ENCODE measurements around the gene DOC2B.
A peak's percentile ranks its signal among the peaks of the same experiment; 100 is the strongest.
"Not testable (repeated sequence)": the region's sequence is repeated elsewhere in the genome, so short reads cannot be mapped to it uniquely, and the experiment has no call there.

DOC2B gene

GRCh38 chr17:144936-145670, 36.3 kb downstream of the DOC2B start:
- no peak for DNase-seq (ENCODE audit: low read depth in 2 of 2)

GRCh38 chr17:143785-144281, 37.6 kb downstream of the DOC2B start:
- DNase-seq (ENCODE audit: low read depth in 2 of 2), result peak; percentile 62 to 92

GRCh38 chr17:142876-143784, 38.3 kb downstream of the DOC2B start:
- no peak for DNase-seq (ENCODE audit: low read depth in 2 of 2)

GRCh38 chr17:142102-142661, 39.3 kb downstream of the DOC2B start:
- no peak for DNase-seq (ENCODE audit: low read depth in 2 of 2)

GRCh38 chr17:139401-140205, 41.8 kb downstream of the DOC2B start:
- not testable (repeated sequence) for DNase-seq (ENCODE audit: low read depth in 2 of 2)

- not testable (repeated sequence) for DNase-seq (ENCODE audit: low read depth in 2 of 2)
Observed at GRCh38 chr17:137166-137807, 44.2 kb downstream of the DOC2B start, which contains the start of gene SCGB1C2. TSS of gene SCGB1C2 (plus strand) at chr17:137569. CDS start at chr17:137591, 22 bp downstream.

GRCh38 chr17:136531-136930, 44.9 kb downstream of the DOC2B start:
- peak; percentile 52 to 54 for DNase-seq (ENCODE audit: low read depth in 2 of 2)

- not testable (repeated sequence) for DNase-seq (ENCODE audit: low read depth in 2 of 2)
Observed at GRCh38 chr17:135895-136294, 45.6 kb downstream of the DOC2B start.

GRCh38 chr17:135022-135421, 46.4 kb downstream of the DOC2B start:
- not testable (repeated sequence) for DNase-seq (ENCODE audit: low read depth in 2 of 2)

- not testable (repeated sequence) for DNase-seq (ENCODE audit: low read depth in 2 of 2)
Observed at GRCh38 chr17:134332-134785, 47.1 kb downstream of the DOC2B start.

GRCh38 chr17:133932-134331, 47.5 kb downstream of the DOC2B start:
- DNase-seq (ENCODE audit: low read depth in 2 of 2), result not testable (repeated sequence)

GRCh38 chr17:118339-118917, 63.0 kb downstream of the DOC2B start:
- peak in 1 of 2 donors; percentile 46 for DNase-seq (ENCODE audit: low read depth in 2 of 2)

GRCh38 chr17:113111-113510, 68.3 kb downstream of the DOC2B start:
- DNase-seq (ENCODE audit: low read depth in 2 of 2), result not testable (repeated sequence)
